DMS 273 (cell line): ENCODE results near the gene BBS9.

Experiments used
- DNase-seq: peaks from one replicate; lab custom pipeline; 2025; ENCODE audit not compliant: unreplicated experiment; lab: John Stamatoyannopoulos, UW

The BBS9 gene

DNA sequence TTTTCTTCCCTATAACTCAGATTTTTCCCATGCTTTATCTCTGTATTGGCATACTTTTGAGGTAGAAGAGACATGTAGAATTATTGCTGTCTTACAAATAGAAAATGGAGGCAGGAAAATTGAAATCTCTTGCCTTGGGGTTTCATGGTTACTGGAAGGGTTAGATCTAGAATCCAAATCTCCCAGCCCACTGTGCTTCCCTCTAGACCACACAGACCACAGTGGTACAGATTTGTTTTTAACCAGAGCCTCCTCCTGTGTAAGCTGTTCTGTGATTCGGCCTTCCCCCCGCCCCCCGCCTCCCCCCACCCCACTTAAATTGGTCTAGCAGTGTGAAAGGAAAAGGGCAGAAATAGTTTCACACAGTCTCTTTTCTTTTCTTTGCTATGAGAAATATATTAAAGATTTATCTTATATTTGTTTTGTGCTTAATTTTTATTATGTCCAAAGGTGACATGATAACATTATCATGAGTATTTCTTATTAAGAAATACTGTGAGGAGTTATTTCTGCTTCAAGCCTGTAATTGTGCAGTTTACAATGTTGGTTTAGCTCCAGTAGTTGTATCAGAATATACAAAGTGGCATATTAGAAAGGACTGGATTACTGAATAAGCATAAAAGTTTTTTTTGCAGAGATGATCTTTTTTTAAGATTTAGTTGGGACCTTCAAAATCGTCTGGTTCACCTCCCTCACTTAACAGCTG, 407.2 kb downstream of the BBS9 start:
- DNase-seq, result no peak

DNA sequence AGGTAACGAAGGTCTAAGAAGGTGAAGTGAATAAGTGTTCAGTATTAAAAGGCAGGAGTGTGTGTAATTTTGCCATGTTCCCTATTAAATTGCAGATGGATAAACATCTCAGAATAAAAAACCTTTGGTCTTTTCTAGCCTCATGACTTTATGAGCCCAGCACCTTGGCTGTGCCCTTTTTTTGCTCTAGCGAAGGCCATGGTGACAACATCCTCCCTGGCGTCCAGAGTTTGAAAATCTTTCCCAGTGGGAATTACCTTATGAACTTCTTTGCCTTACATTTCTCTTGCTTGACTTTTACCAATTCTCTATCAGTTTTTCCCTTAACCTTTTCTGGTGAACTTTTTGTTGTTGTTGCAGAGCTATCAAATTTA, 407.7 kb downstream of the BBS9 start:
- no peak for DNase-seq

DNA sequence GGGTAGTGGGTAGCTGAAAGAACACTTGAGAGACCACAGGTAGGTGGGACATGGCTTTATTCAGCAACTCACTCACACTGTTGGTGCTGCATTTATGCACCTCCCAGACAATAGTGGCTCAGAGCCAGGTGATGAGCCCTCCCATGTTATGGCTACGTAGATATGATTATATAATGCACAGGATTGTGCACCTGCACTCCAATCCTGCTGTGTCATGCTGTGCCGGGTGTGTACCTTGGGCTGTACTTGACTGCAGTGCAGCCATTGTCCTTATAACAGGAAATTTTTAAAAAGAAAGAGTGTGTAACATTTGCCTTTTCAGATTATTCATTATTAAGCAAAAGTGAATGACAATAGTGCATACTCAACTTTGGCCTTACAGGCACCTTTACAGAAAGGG, 409.8 kb downstream of the BBS9 start:
- peak; percentile 22 for DNase-seq

DNA sequence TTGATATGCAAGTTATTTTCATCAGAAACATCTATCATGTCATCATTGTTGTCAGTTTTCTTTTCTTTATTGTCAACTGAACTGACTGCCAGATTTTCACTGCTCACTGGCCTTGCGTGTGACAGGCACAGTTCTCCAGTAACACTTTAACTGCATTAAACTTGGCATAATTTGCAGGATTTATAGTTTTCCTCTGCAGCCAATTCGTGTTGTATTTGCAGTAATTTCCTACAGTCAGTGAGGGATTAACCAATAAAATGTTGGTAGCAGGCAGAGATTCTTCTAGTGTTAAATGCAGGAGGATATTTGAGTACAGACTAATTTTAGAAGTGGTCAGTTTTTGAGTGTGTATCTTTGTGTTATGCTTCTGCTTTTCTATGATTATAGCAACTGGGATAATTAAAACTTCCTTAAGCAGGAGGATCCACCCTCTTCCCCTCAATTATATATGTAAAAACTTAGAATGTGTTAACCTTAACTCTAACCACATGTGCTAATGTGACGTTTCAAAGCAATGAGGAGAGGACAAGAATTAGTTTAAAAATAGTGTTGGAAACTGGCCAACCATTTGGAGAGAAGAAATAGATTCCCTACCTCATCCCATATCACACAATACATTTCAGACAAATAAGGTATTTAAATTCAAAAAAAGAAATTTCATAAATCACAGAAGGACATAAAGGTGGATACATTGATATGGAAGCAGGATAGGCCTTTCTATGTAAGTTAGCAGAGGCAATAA, 410.5 kb downstream of the BBS9 start:
- no peak for DNase-seq

DNA sequence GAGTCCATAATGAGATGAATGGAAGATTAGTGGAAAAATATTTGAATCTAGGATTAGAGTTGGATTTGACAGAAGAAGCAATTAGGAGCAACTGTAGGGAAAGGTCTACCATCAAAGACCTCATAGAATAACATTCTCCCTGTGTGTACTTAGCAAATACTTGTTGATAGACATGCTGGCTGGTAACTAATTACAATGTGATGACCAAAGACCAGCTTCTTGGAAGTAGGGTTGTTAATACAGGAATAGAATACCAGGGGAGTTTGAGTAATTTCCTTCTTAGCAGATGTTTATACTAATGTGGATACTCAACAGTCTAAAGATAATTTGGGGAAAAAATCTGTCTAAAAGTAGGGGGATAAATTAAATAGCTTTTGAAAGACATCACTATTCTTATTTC, 418.5 kb downstream of the BBS9 start:
- no peak for DNase-seq

DNA sequence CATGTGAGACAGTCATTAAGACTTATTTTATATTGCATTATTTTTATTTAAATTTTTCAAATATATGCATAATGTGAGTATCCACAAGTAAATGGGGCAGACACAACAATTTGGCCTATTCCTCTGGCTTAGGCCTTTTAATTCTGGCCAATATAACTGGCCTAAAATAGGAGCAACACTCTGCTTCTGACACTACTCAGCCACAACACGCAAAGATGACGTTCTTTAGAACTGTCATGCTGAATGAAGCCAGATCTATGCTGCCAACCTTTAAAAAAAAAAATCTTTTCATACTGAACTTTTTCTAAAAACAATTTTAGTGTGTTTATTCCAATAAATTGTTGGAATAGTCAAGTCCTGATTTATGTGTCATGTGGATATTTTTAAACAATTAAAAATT, 421.0 kb downstream of the BBS9 start:
- DNase-seq, result no peak

DNA sequence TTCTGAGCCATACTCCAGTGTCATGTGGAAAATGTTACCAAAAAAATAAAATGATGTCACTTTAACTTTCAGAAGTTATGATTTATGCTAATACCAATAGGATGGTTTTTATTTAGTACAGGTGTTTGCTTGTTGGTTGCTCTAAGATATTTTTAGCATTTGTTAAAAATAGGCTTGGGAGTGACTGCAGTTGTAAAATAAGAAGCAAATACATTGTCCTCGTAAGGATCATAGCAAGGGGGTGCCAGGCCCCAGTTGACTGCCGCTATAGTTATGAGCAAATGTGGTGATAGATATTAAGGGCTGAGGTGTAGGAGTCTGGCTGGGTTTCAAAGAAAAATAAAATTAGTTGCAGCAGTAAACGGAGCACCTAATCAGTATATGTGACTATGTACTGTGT, 421.6 kb downstream of the BBS9 start:
- DNase-seq, result no peak

DNA sequence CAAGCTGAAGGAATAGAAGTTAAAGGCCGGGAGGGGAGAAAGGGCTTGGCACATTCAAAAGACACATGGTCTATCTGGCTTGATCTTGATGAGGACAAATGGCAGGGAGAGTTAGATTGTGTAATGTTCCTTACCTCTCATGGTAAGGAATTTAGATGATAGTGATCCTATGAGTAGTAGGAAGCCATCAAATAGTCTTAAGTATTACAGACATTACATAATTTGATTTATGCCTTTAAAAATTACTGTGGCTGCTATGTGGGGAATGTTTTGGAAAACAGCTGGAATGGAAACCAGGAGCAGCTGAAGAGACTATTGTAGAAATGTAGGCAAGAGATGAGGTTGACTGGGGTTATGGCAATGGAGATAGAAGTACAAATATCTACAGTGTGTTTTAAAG, 424.7 kb downstream of the BBS9 start:
- DNase-seq, result no peak

DNA sequence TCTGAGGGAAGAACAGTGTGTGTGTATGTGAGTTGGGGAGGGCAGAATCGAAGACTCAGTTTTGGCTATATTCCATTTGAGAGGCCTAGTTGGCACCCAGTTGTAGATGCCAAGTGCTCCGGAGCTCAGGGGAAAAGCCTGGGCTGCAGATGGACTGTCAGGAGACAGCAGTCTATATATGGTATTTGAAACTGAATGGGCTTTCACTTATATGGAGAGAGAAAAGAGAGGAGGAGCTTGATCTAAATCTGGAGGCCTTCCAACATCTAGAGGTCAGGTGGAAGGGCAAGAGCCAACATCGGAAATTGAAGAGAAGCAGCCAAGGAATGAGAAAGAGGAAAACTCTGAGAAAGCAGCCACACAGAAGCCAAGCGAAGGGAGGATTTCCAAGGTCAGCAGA, 425.2 kb downstream of the BBS9 start:
- DNase-seq, result no peak

DNA sequence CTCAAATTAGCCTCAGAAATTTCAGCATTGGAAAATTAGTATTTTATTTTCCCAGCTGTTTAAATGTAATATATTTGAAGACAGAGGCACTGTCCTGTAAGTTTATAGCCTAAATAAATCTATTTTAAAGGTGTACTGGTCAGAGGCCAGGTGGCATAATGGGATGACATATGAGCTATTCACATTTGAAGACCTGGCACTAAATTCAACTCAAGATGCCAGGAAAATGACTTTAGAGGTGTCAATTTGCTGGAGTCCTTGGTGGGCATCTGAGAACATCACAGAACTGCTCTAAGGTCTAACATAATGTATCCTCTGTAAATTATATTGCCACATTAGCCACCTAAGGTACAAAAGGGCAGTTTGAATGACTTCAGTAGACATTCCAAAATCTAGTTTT, 427.1 kb downstream of the BBS9 start:
- DNase-seq, result peak; percentile 16

DNA sequence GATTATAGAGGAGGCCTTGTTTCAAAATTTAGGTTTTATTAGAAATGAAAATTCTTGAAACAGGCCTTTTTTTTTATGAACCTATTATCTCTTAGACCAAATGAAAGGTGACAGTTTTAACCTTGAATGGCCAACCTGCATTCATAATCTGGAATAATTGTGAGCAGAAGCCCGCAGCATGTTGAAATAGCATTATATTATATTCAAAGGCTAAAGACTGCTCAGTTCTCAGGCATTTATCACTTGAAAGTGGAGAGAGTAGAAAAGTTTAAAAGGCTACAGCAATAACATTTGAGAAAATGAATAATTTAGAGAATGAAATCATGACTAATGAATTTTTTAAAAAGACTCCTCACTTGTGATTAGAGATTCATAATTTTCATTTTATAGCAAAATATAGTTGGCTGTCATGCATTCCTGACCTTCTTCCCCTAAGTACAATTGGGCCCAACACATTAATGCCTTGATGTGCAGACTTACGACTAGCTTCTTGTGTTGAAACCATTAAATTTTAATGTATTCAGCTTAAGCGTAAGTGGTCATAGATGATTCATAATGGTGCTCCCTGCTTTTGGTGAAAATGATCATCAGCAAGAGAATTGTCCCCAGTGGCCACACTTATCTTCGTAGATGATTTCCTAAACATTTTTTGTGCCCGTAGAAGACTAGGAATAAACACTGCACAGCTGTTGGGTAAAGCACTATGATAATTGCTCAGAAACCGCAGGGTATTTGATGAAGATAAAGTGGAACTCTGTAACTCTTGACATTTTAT, 429.4 kb downstream of the BBS9 start:
- DNase-seq, result peak; percentile 63

DNA sequence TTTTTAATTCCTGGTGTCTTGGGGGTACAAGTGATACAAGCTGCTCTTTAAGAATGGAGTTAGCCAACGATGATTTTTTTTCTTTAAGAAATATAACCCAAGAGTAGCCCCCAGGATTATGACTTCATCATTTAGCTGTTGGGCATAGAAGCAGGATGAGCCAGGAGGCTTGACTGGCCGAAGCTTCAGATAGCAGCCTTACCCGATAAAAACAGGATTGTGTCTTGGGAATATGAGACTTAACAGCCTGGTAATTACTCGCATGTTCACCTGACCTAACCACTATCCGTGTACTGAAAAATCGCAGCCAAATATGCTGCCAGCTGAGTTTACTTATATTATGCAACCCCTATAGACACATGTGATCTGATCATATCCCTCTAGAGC, 430.0 kb downstream of the BBS9 start:
- peak; percentile 63 for DNase-seq

DNA sequence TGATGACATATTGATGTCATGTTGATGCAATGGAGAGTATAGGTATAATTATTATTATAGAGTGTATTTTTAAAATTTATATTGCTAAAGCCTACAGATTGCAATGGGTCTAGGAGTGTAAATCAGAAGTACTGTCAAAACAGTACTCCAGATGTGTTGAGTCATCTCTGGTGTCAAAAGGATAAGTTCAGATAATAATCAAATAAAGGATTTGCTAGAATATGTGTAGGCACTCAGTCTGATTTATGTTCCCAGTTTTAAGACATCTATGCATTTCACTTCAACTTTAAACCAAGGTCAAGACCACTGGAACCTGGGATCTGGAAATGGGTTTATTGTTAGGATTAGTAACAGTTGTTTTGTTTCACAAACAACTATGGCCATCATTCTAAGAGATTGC, 433.6 kb downstream of the BBS9 start:
- no peak for DNase-seq

DNA sequence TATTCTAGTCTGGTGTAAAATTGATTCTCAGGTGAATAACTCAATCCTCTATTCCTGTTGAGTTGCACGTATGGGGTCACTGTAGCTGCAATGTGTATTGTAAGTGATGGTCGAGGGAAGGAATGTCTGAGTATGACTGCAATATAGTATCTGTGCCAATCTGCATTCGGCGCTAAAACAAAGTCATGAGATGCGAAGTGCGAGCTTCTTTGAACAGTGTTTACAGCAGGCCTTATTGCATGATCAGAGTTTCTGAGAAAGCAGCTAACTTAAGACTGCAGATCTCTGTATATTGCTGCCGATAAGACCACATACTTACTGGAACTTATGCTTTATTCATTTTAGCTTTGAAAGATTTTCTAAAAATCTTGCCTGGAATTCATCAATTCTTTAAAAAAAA, 434.3 kb downstream of the BBS9 start:
- no peak for DNase-seq

DNA sequence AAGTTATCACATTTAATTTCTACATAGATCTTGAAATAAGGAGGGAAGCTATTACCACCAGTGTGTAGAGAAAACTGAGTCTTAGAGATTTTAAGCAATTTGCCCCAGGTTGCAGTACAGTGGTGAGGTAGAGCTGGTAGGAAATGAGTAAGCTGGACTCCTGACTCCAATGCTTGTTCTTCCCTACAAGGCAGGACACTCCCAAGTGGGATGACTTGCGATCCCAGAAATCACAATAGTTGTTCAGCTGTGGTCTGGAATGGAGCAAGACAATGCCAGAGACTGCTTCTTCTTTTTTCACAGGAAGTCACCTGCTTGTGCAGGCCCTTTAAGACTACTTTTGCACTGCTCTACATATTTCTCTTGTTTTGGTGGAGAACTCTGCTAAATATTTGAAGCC, 448.8 kb downstream of the BBS9 start:
- DNase-seq, result no peak

DNA sequence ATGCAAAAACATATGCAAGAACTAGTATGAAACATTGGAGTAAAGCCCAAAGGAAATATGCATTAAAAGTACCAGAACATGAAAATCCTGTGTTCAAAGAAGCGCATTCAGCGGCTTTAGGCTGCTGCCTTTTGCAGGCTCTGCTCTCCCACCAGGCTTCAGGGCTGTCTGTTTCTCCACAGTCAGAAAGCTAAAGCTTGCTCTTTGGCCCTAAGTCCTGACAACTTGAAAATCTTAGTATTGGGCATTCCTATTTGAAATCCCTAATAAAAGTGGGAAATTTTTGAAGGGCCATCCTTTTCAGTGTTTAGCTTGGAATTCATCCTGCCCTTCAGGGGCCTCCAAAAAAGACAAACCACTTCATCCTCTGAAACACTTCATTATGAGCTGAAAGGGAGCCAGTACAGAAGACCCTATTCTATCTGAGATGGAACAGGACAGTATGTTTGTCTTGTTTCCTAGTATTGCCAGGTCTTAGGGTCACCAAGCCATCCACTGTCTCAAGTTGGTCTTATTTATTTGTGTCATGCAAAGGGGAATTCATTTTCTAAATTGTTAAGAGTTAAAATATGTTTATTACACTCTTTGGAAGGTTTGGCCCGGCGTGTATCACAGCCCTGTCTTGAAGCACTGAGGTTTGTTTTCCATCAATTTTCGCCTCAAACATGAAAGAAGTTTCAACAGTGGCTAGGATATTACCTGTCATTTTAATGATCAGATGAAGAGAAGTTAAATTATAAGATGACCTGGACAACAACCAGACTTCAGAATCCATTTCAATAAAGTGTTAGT, 449.7 kb downstream of the BBS9 start:
- no peak for DNase-seq

DNA sequence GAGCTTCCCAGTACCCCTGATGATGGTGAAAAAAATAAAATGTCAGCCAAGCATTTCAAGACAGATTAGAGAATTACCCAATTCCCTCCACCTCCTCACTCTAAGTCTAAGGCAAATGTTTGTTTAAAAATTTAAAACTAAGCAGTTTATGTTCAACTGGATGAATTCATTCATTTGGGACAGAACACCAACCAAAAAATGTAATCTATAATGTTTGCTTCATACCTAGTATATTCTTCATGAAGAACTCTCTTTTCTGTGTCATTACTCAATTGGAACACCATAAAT, 450.3 kb downstream of the BBS9 start:
- DNase-seq, result no peak

DNA sequence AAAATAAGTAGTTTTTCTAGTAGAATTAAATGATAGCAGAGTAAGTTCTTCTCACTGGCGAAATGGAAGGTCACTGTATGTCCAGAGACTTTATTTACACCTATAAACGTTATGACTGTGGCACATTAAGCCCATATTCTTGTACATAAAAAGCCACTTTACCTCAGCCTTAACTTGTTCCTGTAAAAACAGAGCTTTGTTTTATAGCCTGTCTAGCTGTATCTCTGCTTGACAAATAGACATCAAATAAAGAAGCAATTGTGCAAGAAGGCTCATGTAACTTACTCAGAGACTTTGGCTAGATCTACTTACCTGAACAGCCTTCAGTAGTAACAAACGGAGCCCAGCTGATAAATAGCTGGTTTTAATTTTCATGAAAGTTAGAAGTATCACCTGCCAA, 451.9 kb downstream of the BBS9 start:
- DNase-seq, result no peak

DNA sequence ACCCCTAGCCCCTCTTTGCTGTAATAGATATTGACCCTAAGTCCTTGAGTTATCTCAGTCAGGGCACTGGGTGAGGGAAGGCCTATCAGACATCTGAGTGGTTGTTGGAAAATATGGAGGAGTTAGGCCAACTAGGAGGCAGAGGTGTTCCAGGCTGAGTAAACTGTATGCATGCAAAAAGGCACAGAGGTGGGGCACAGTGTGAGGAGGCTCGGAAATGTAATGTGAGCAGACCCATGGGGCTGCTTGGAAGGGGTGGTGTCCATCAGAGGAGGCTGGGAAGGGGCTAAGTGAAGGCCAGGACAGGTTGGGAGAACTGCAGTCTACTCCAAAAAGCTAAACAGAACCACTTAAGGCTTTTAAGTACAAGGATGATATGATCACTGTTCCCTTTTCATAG, 452.7 kb downstream of the BBS9 start:
- no peak for DNase-seq

DNA sequence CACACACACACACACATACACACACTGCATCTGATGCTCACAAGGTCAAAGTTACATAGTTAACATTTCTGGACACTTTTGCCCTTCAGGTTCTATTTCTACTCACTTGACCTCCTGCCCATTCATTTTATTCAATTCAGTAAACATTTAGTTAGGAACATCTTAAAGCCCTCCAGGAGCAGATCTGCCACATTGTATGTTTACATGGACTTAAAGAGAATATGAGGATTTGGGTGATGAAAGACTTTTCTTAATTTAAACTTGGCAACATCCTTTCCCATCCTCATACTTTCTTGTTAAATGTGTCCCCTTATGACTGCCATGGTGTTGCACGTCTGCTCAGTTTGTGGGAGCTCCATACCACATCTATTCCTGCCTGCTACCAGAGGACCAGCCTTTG, 453.2 kb downstream of the BBS9 start:
- DNase-seq, result no peak

DNA sequence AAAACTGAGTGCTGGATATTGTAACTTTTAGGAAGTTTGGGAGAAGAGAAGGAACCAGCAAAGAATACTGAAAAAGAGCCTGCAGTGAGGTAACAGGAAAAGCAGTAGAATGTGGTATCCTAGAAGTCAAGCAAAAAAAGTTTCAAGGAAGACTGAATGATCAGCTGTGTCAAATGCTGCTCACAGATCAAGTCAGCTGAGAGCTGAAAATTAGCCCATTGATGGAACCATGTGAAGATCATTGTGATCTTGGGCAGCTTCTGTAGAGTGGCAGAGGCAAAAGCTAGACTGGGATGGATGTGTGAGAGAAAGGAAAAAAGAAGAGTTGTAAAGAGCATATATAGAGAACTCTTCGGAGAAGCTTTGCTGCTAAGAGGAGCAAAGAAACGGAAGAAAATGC, 460.5 kb downstream of the BBS9 start:
- DNase-seq, result no peak

DNA sequence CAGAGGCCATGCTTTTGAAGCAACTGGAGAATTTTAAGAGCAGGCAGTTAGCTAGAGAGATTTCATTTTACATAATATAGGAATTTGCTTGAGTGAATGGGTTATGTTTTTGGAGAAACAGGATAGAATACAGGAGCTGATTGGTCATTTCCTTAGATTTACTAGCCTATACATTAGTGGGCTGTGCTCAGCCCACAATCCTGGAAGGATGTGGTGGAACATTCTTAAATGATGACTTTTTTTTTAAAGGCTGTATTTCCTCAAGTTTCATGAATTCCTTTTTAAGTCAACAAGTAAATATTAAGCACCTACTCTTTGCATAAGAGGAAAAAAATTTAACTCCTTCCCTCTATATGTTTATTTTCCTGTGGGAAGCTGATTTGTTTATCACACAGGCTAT, 461.6 kb downstream of the BBS9 start:
- DNase-seq, result no peak
